HepG2 (cell line): ENCODE data around the gene TPH1. TPM values are rescaled to one million over a fixed set of nuclear protein-coding genes. Genes with fewer than 3 reads are reported as not detected.

ENCODE experiments used
- ARNT ChIP-seq: fragments of 450-650 bp; IDR thresholded peaks from 2 replicates; pipeline ENCODE4 v1.6.1; 2017
- BORCS8-MEF2B ChIP-seq: sonication (generic); formaldehyde crosslinking; IDR thresholded peaks from 2 replicates; pipeline ENCODE4 v1.8.0; 2022; ENCODE audit warnings: mild to moderate bottlenecking, missing genetic modification reagents
- CENPBD1 ChIP-seq: sonication (generic); formaldehyde crosslinking; IDR thresholded peaks from 2 replicates; pipeline ENCODE4 v1.8.0; 2022; ENCODE audit warnings: missing genetic modification reagents, low read depth, mild to moderate bottlenecking, borderline replicate concordance
- GABPA ChIP-seq, 2 experiments: IDR thresholded peaks; 2 replicates each; pipeline ENCODE4 v1.6.1; 2011 to 2016; ENCODE audit warnings: low read depth in 2 of 2, low read length in 1 of 2, missing biosample characterization in 1 of 2, missing genetic modification characterization in 1 of 2
- MLX ChIP-seq: IDR thresholded peaks from 2 replicates; pipeline ENCODE4 v1.6.1; 2016
- NCOA2 ChIP-seq: sonication (generic); formaldehyde crosslinking; IDR thresholded peaks from 2 replicates; pipeline ENCODE4 v1.8.0; 2022; ENCODE audit warnings: inconsistent platforms
- RBM22 ChIP-seq: fragments of 200-400 bp; formaldehyde crosslinking; optimal IDR thresholded peaks from 2 replicates; pipeline ENCODE3; 2017; ENCODE audit warnings: mild to moderate bottlenecking, low read length, moderate library complexity
- SMC3 ChIP-seq: IDR thresholded peaks from 2 replicates; pipeline ENCODE4 v1.6.1; 2011; ENCODE audit warnings: low read length, improper control_type of control experiment
- SNAI1 ChIP-seq: sonication (generic); formaldehyde crosslinking; IDR thresholded peaks from 2 replicates; pipeline ENCODE4 v1.5.0; 2020; ENCODE audit warnings: mild to moderate bottlenecking, missing genetic modification reagents, borderline replicate concordance
- TCF7 ChIP-seq: sonication (generic); IDR thresholded peaks from 2 replicates; pipeline ENCODE4 v1.6.1; 2016; ENCODE audit warnings: antibody characterized with exemption, low read depth
- ZFP1 ChIP-seq: IDR thresholded peaks from 2 replicates; pipeline ENCODE4 v1.6.1; 2016
- ZFY ChIP-seq: sonication (generic); formaldehyde crosslinking; IDR thresholded peaks from 2 replicates; pipeline ENCODE4 v1.4.0; 2020; ENCODE audit warnings: missing genetic modification reagents
- ZNF441 ChIP-seq: sonication (generic); formaldehyde crosslinking; IDR thresholded peaks from 2 replicates; pipeline ENCODE4 v1.7.0; 2021; ENCODE audit warnings: missing genetic modification reagents, borderline replicate concordance
- ZNF501 ChIP-seq: sonication (generic); formaldehyde crosslinking; IDR thresholded peaks from 2 replicates; pipeline ENCODE4 v1.5.1; 2020; ENCODE audit warnings: mild to moderate bottlenecking, moderate library complexity, missing genetic modification reagents
- ZNF580 ChIP-seq: IDR thresholded peaks from 2 replicates; pipeline ENCODE4 v1.6.1; 2016; ENCODE audit warnings: low read depth, borderline replicate concordance
- ZNF652 ChIP-seq: IDR thresholded peaks from 2 replicates; pipeline ENCODE4 v1.6.1; 2016; ENCODE audit warnings: low read depth, borderline replicate concordance
- ZNF660 ChIP-seq: sonication (generic); formaldehyde crosslinking; IDR thresholded peaks from 2 replicates; pipeline ENCODE4 v1.5.1; 2020; ENCODE audit warnings: mild to moderate bottlenecking, low read depth, missing genetic modification reagents, borderline replicate concordance
- ZNF772 ChIP-seq: sonication (generic); formaldehyde crosslinking; IDR thresholded peaks from 2 replicates; pipeline ENCODE4 v1.5.0; 2020; ENCODE audit warnings: mild to moderate bottlenecking, missing genetic modification reagents
- ZSCAN20 ChIP-seq: sonication (generic); formaldehyde crosslinking; IDR thresholded peaks from 2 replicates; pipeline ENCODE4 v1.4.0; 2020; ENCODE audit warnings: missing genetic modification reagents, mild to moderate bottlenecking, borderline replicate concordance
- ZZZ3 ChIP-seq: sonication (generic); formaldehyde crosslinking; IDR thresholded peaks from 2 replicates; pipeline ENCODE4 v1.4.0; 2020; ENCODE audit warnings: missing genetic modification reagents, mild to moderate bottlenecking, borderline replicate concordance
- polyA plus RNA-seq, 8 experiments: library from polyadenylated mRNA; depleted of rRNA in 3 of 8; stranded (reverse) in 7 of 8; unstranded in 1 of 8; fragments of >200 nt; fragmentation: Illumina TruSeq in 4 of 8; extraction: Trizol in 4 of 8; gene quantifications; 2 replicates each; pipeline versions ENCODE4 v1.2.1 to v1.2.3, GENCODE V29; 2011 to 2016; ENCODE audit warnings: low read depth in 4 of 8, missing spikeins in 1 of 8, mixed read lengths in 1 of 8; ENCODE audit not compliant: insufficient read depth in 1 of 8
- total RNA-seq, 5 experiments: library from RNA; depleted of rRNA; stranded (reverse); fragments of >200 nt; fragmentation: Illumina TruSeq; extraction: Trizol; gene quantifications; 2 replicates each; pipeline ENCODE4 v1.2.3, GENCODE V29; 2016; ENCODE audit warnings: low read depth in 1 of 5
- TF ChIP-seq, protein P1 (sequence below): sonication (generic); formaldehyde crosslinking; IDR thresholded peaks from 2 replicates; pipeline ENCODE4 v1.4.0; 2020; ENCODE audit warnings: missing genetic modification reagents
- TF ChIP-seq, protein P2 (sequence below): sonication (generic); formaldehyde crosslinking; IDR thresholded peaks from 2 replicates; pipeline ENCODE4 v1.4.0; 2020; ENCODE audit warnings: mild to moderate bottlenecking, missing genetic modification reagents, borderline replicate concordance

The TPH1 gene
- total and polyA plus RNA-seq, 2 of the 13 experiments (the other 11 are each of a cell fraction or from before 2014, with no cell fraction given) = 0.26 to 0.53 TPM

- TF ChIP-seq ZFY (CRISPR knock-in tag) = peak; percentile 76
- TF ChIP-seq ZNF501 (CRISPR knock-in tag) = peak; percentile 40; the same call in 1 of the 2 replicates
- peak; percentile 39; the same call in 1 of the 2 replicates for TF ChIP-seq ZSCAN20 (CRISPR knock-in tag)
- TF ChIP-seq ZNF652 = peak; percentile 9; the same call in 1 of the 2 replicates
- TF ChIP-seq, protein P1, sequence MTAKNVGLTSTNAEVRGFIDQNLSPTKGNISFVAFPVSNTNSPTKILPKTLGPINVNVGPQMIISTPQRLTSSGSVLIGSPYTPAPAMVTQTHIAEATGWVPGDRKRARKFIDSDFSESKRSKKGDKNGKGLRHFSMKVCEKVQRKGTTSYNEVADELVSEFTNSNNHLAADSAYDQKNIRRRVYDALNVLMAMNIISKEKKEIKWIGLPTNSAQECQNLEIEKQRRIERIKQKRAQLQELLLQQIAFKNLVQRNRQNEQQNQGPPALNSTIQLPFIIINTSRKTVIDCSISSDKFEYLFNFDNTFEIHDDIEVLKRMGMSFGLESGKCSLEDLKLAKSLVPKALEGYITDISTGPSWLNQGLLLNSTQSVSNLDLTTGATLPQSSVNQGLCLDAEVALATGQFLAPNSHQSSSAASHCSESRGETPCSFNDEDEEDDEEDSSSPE (CRISPR knock-in tag) = peak; percentile 33; the same call in 1 of the 2 replicates
- 0 out of 2 replicates have a peak, but pooled peaks have one; percentile 35 for TF ChIP-seq GABPA (IDR thresholded peaks at IDR 0.05; ENCODE audit: low read depth, low read length)
- TF ChIP-seq GABPA (CRISPR knock-in tag; IDR thresholded peaks at IDR 0.05; ENCODE audit: low read depth) = no peak; the same call in 1 of the 2 replicates
- no peak for TF ChIP-seq RBM22
- TF ChIP-seq MLX (CRISPR knock-in tag) = no peak
- no peak; the same call in 1 of the 2 replicates for TF ChIP-seq ZNF580 (CRISPR knock-in tag)
- peak; percentile 51; the same call in 1 of the 2 replicates for TF ChIP-seq ZNF772
- TF ChIP-seq ZNF660 = no peak
- TF ChIP-seq SNAI1 (CRISPR knock-in tag) = 0 out of 2 replicates have a peak, but pooled peaks have one; percentile 63
- TF ChIP-seq NCOA2 = no peak
- no peak for TF ChIP-seq ZNF441
- TF ChIP-seq ZZZ3 (CRISPR knock-in tag) = no peak
- TF ChIP-seq ARNT = no peak
- no peak for TF ChIP-seq ZFP1
- peak; percentile 44 for TF ChIP-seq BORCS8-MEF2B (CRISPR knock-in tag)
- no peak for TF ChIP-seq SMC3
- no peak for TF ChIP-seq TCF7
- TF ChIP-seq, protein P2, sequence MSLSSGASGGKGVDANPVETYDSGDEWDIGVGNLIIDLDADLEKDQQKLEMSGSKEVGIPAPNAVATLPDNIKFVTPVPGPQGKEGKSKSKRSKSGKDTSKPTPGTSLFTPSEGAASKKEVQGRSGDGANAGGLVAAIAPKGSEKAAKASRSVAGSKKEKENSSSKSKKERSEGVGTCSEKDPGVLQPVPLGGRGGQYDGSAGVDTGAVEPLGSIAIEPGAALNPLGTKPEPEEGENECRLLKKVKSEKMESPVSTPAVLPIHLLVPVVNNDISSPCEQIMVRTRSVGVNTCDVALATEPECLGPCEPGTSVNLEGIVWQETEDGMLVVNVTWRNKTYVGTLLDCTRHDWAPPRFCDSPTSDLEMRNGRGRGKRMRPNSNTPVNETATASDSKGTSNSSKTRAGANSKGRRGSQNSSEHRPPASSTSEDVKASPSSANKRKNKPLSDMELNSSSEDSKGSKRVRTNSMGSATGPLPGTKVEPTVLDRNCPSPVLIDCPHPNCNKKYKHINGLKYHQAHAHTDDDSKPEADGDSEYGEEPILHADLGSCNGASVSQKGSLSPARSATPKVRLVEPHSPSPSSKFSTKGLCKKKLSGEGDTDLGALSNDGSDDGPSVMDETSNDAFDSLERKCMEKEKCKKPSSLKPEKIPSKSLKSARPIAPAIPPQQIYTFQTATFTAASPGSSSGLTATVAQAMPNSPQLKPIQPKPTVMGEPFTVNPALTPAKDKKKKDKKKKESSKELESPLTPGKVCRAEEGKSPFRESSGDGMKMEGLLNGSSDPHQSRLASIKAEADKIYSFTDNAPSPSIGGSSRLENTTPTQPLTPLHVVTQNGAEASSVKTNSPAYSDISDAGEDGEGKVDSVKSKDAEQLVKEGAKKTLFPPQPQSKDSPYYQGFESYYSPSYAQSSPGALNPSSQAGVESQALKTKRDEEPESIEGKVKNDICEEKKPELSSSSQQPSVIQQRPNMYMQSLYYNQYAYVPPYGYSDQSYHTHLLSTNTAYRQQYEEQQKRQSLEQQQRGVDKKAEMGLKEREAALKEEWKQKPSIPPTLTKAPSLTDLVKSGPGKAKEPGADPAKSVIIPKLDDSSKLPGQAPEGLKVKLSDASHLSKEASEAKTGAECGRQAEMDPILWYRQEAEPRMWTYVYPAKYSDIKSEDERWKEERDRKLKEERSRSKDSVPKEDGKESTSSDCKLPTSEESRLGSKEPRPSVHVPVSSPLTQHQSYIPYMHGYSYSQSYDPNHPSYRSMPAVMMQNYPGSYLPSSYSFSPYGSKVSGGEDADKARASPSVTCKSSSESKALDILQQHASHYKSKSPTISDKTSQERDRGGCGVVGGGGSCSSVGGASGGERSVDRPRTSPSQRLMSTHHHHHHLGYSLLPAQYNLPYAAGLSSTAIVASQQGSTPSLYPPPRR (CRISPR knock-in tag) = peak; percentile 31; the same call in 1 of the 2 replicates
- no peak for TF ChIP-seq CENPBD1
These were observed 32.9 kb downstream of the TPH1 start, which contains the start of gene SERGEF (continued) for GRCh38 chr11:18012906-18013781.
